ENCODE results near the gene KANK4. TPM values are rescaled to one million over a fixed set of nuclear protein-coding genes. Genes with fewer than 3 reads are reported as not detected.

KANK4 gene
- total and polyA plus RNA-seq, 2 of the 4 experiments (the other 2 are of a cell fraction) = not detected

DNA sequence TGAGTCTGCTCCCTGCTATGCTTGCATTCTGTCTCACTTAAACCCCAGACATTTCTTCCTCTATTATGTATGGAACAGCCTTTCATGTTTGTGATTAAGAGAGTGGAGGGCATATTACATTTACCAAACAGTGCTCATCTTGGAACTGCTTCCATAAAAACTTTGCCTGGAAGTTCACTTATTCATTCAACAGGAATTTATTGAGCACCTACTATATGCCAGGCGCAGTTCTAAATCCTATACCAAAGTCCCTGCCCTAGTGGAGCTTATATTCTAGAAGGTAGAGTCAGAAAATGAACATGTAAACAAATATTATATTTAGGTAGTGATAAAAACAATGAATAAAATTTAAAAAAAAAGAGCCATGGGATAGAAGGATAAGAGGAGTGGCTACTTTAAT lies 49.8 kb downstream of the KANK4 start:
- H3K79me1 ChIP-seq (ENCODE audit: low read depth in 1 of 2, low read length in 2 of 2) = no peaks in the 10 kb centered on the region
- BruUV-seq (replicated peaks) = no TSS peak
- ATAC-seq (ENCODE audit: low read depth) (no peak), DNase-seq (no peak)
- in situ Hi-C loops (cut with MboI; ENCODE audit: low sequenced_read_pairs) = no loop called here
- no peak overlapping the region for H3K9ac ChIP-seq (ENCODE audit: low read depth, low read length)
- no peak overlapping the region for H3K4me3 ChIP-seq (ENCODE audit: insufficient read depth, low read depth, low read length)
- no peak overlapping the region for H2AK9ac ChIP-seq (replicated peaks; ENCODE audit: low read depth, low read length, poor library complexity)
- no peak overlapping the region for H3K4ac ChIP-seq (ENCODE audit: low read depth, low read length)
- no peak overlapping the region for H2AFZ ChIP-seq (replicated peaks; ENCODE audit: low read length, poor library complexity)
- WGBS, 2 experiments (ENCODE audit: extremely low coverage in 2 of 2, insufficient read length in 1 of 2) = no CpG with 5 or more reads among the region's 1 CpG
- no peak overlapping the region for H4K91ac ChIP-seq (ENCODE audit: insufficient read depth, low read depth, low read length)
- CTCF ChIA-PET = no interaction called here
- no peak overlapping the region for H4K8ac ChIP-seq (ENCODE audit: low read depth in 2 of 2, low read length in 2 of 2)
- H2BK120ac ChIP-seq (ENCODE audit: low read depth, low read length) = no peak overlapping the region
- POLR2A ChIA-PET (ENCODE audit: unreplicated experiment) = no interaction called here
- H4K20me1 ChIP-seq (ENCODE audit: insufficient read depth, low read length) = no peaks in the 10 kb centered on the region
- no peak for TF ChIP-seq MAFK (IDR thresholded peaks at IDR 0.05; ENCODE audit: low read depth, low read length)
- no peak for TF ChIP-seq MXI1 (IDR thresholded peaks at IDR 0.05; ENCODE audit: borderline replicate concordance, low read depth, low read length)
- TF ChIP-seq CTCF (conservative IDR thresholded peaks at IDR 0.05; ENCODE audit: low read depth, low read length) = no peak
- no peak for TF ChIP-seq CHD1 (IDR thresholded peaks at IDR 0.05; ENCODE audit: low read depth, low read length)
- TF ChIP-seq, protein P1, sequence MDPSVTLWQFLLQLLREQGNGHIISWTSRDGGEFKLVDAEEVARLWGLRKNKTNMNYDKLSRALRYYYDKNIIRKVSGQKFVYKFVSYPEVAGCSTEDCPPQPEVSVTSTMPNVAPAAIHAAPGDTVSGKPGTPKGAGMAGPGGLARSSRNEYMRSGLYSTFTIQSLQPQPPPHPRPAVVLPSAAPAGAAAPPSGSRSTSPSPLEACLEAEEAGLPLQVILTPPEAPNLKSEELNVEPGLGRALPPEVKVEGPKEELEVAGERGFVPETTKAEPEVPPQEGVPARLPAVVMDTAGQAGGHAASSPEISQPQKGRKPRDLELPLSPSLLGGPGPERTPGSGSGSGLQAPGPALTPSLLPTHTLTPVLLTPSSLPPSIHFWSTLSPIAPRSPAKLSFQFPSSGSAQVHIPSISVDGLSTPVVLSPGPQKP (IDR thresholded peaks at IDR 0.05; ENCODE audit: borderline replicate concordance, low read depth, low read length) = no peak
- no peak for TF ChIP-seq SMC3 (IDR thresholded peaks at IDR 0.05; ENCODE audit: low read depth, low read length)
- no peak for TF ChIP-seq RCOR1 (IDR thresholded peaks at IDR 0.05; ENCODE audit: insufficient replicate concordance, low read length)
- no peak for TF ChIP-seq CEBPB (IDR thresholded peaks at IDR 0.05; ENCODE audit: low read depth, low read length)
- H3K14ac ChIP-seq (replicated peaks; ENCODE audit: low read depth, low read length) = no peak overlapping the region
- no peaks in the 10 kb centered on the region for H3K36me3 ChIP-seq (ENCODE audit: control insufficient read depth, insufficient read depth, low read length)
- intact Hi-C loops (cut with micrococcal nuclease) = no loop called here
- no peak overlapping the region for H3K18ac ChIP-seq (ENCODE audit: low read depth, low read length)
- H3K9me3 ChIP-seq (ENCODE audit: control insufficient read depth, insufficient read depth, low read length) = peaks cover 6% of the 10 kb centered on the region
- no peak overlapping the region for H2AK5ac ChIP-seq (ENCODE audit: low read depth, low read length)
- no peak overlapping the region for H2BK5ac ChIP-seq (ENCODE audit: low read depth, low read length, poor library complexity, severe bottlenecking)
- no peak overlapping the region for H3K27ac ChIP-seq (ENCODE audit: insufficient read depth, low read length)
- H3K56ac ChIP-seq (ENCODE audit: extremely low read depth, insufficient read depth, low read length) = no peak overlapping the region
- dilution Hi-C loops (cut with HindIII; ENCODE audit: low sequenced_read_pairs, unreplicated experiment) = no loop called here
- no peaks in the 10 kb centered on the region for H3K9me1 ChIP-seq (ENCODE audit: insufficient read depth, low read length)
- H3K4me2 ChIP-seq (ENCODE audit: low read depth, low read length) = no peak overlapping the region
- no peaks in the 10 kb centered on the region for H3K27me3 ChIP-seq (ENCODE audit: control insufficient read depth, insufficient read depth, low read length)
- no peak overlapping the region for H4K5ac ChIP-seq (ENCODE audit: low read depth, low read length)
- H3K23ac ChIP-seq (ENCODE audit: low read depth, low read length) = no peak overlapping the region
- H2BK20ac ChIP-seq (ENCODE audit: low read depth, low read length) = no peak overlapping the region
- H3K4me1 ChIP-seq (ENCODE audit: control insufficient read depth, insufficient read depth, low read length) = no peaks in the 10 kb centered on the region
- no peak overlapping the region for H2BK15ac ChIP-seq (ENCODE audit: low read depth, low read length)

Measured in IMR-90 (cell line).